Measurements from ENCODE around the gene CYBA.

Gene CYBA

DNA sequence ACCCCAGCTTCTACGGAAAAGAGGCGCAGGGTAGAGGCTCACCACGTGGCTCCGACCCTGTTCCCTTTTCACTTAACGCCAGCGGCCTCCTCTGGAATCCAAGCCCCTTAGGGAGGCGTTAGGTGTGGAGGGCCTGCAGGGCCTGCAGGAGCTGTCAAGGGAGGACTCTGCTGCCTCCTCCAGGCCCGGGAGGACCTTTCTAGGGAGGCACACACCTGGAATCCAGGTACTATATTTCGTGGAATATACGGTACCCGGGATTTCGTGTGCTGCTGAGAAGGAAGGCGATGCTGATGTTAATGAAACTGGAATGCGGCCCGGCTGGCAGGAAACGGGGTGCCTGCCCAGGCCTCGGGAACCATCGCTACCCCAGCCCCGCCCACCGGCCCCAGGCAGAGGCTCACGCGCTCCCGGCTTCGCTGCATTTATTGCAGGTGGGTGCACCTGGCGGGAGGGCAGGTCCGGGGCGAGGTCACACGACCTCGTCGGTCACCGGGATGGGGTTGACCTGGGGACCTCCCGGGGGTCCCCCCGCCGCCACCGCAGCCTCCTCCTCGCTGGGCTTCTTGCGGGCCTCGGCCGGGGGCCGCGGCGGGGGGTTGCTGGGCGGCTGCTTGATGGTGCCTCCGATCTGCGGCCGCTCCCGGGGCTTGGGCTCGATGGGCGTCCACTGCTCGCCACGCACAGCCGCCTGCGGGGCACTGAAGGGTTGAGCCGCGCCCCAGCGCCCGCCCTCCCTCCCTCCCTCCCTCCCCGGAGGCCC is 7.8 kb downstream of the CYBA start:
- no peak for DNase-seq

DNA sequence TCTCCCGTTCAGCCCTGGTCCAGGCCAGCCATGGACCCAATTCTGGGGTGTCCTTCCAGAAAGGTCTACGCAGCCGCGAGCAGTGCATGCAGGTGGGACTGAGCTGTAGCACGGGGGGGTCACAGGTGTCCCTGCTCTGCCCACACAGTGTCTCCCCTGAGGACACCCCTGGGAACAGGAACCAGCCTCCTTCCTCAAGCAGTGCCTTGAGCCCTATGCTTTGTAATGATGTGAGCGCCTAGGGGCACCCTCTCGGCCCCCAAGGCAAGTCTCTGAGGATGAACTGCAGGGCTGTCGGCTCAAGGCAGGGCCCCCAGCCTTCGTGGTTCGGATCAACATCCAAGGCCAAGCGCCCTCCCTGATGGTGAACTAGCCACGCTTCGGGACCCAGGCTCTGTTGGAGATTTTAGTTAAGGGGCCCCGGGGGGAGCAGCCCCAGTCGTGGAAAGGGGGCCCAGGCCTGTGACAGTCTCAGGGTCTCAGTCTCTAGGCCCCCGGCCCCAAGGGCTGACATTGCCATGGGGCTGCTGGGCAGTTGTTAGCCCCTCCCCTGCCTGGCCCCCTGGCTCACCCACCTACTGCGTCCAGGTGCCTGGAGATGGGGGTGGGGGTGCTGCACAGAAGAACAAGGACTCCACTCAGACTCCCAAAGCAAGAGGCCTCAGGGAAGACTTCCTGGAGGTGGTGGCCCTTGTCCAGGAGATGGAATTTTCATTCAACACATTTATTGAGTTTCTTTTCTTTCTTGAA is 10.2 kb downstream of the CYBA start:
- no peak for DNase-seq

DNA sequence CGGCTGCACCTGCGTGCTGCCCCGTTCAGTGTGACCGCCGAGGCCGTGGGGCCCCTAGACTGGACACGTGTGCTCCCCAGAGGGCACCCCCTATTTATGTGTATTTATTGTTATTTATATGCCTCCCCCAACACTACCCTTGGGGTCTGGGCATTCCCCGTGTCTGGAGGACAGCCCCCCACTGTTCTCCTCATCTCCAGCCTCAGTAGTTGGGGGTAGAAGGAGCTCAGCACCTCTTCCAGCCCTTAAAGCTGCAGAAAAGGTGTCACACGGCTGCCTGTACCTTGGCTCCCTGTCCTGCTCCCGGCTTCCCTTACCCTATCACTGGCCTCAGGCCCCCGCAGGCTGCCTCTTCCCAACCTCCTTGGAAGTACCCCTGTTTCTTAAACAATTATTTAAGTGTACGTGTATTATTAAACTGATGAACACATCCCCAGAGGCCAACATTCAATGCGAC is 10.8 kb downstream of the CYBA start:
- no peak for DNase-seq

DNA sequence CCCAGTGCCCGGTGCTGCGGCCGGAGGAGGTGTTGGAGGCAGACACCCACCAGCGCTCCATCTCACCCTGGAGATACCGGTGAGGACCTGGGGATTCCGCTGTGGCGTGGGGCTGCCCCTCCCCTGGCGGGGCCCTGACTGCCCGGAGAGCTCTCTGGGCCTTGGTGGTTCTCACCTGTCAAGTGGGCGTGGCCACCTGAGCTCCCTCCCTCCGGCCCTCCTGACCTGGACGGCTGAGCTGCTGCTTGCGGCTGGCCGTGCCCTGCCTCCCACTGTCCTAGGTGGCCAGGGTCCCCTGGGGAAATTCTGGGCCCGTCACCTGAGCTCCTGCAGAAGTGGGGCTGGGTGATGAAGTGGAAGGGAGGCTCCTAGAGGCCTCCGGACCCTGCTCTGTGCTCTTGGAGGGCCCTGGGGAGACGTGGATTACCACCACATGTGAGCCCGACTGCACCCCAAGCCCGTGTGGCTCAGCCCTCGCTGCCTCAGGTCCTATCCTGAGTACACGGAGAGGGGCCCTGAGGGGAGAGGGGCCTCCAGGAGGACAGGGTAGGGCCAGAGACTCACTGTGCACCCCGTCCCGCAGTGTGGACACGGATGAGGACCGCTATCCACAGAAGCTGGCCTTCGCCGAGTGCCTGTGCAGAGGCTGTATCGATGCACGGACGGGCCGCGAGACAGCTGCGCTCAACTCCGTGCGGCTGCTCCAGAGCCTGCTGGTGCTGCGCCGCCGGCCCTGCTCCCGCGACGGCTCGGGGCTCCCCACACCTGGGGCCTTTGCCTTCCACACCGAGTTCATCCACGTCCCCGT is 11.4 kb downstream of the CYBA start:
- no peak for DNase-seq

DNA sequence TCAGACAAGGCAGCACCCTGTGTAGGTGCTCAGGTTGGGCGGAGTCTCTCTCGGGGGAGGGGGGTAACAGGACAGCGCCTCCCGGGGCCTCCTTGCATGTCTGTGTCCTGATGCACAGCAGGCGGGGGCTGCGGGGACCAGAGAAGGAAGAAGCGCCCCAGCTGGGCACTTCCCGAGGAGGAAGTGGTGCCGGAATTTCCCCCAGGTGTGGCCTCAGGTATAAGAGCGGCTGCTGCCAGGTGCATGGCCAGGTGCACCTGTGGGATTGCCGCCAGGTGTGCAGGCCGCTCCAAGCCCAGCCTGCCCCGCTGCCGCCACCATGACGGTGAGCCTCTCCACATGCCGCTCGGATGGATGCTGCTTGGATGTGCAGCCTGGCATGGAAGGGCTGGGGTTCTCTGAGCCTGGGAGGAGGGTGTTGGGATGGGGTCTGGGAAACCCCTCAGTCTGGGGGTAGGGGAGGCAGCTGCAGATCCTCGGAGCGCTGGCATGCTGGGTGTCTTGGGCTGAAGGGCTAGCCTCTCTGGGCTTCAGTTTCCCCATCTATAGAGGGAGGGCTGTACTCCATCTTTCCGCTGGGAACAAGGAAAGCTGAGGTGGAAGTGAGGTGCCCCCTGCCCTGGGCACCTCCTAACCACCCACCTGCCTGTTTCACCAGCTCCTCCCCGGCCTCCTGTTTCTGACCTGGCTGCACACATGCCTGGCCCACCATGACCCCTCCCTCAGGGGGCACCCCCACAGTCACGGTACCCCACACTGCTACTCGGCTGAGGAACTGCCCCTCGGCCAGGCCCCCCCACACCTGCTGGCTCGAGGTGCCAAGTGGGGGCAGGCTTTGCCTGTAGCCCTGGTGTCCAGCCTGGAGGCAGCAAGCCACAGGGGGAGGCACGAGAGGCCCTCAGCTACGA is 12.3 kb downstream of the CYBA start, which contains the start of gene IL17C:
IL17C (plus strand) TSS at position 250 of the 908 bp plus-strand sequence; CDS start at position 320, 70 bp downstream.
- DNase-seq: no peak

DNA sequence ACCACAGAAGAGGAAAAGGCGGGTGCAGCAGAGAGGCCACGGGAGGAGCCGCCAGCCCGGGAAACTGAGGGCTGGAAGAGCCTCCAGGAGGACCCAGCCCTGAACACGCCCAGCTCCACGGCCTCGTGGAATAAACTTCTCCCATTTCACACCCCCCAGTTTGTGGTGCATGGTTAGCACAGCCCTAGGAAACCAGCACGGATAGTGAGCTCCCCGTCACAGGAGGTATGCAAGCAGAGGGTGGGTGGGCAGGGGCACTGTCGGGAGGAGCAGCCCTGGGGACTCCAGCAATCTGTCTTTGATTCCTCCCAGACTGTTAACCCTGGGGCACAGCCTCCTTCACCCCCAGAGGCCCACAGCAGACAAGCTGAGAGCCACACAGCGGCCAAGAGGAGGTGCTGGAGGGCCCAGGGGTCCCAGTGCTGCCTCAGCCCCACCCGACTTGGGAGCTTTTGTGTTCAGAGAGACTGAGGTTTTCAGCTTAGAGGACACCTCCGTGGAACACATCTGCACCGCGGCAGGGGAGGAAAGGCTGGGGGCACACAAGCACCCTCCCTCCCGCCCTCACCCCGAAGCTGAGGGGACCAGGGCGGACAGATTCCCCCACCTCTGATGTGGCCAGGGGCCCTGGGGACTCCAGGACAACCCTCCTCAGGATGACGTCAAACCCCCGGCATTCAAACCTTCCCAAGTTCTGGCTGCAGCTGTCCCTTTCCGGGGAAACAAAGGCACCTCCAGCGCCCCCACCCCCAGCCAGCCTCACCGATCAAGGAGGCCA is 14.2 kb downstream of the CYBA start:
- DNase-seq: no peak

DNA sequence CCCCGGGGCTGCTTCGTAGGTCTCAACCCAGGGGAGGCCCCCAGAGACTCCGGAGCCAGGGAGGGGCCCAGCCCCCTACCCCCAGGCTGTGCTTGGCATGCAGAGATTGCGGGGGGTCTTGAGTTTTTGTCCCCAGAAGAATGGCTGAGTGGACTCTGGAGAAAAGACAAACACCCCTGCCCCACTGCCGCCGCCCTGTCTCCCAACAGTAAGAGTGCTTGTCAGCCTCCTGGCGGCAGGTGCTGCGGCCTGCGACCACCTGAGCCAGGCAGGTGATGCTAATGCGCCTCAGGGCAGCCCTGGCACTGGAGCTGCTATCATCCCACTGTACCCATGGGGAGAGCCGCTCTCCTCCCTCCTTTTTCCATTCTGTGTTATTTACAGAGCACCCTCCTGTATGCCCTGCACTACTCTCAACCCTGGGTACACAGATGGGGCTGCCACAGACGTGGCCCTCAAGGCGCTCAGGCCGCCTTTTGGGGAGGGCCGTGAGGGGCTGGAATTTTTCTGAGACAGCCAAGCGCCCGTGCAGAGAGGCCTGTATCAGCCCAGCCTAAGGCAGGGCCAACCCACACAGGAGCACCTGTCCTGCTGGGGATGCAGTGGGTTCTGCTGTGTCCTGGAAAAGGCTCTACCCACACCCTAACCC is 15.1 kb downstream of the CYBA start:
- DNase-seq: no peak

DNA sequence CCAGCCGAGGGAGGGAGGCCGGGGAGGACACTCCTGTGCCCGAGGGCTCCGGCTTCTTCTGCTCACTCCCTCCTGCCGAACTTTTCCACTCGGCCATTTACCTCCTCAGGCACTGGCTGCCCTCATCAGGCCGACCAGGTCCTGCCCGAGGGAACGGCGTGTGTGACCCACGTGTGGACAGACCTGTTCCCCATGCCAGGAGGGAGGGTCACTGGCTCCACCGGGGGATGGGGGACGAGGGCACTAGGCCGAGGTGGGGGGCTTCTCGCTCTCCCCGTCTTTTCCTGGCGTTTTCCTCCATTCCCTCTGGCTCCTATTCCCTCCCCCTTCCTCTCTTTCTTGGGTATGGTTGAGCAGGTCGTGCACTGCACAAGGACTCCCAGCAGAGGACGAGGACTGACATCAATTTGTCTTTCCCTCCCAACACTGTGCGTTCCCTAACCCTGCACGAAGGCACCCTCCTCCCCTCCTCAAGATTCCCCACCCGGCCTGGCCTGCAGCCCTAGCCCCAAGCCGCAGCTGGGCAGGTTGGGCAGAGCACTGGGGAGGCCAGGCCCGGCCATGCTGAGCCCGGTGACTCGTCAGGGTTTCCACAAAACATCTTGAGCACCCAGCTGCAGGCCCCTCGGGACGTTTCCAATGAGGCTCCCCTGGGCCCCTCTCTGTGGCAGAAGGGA is 15.7 kb downstream of the CYBA start:
- DNase-seq: no peak

DNA sequence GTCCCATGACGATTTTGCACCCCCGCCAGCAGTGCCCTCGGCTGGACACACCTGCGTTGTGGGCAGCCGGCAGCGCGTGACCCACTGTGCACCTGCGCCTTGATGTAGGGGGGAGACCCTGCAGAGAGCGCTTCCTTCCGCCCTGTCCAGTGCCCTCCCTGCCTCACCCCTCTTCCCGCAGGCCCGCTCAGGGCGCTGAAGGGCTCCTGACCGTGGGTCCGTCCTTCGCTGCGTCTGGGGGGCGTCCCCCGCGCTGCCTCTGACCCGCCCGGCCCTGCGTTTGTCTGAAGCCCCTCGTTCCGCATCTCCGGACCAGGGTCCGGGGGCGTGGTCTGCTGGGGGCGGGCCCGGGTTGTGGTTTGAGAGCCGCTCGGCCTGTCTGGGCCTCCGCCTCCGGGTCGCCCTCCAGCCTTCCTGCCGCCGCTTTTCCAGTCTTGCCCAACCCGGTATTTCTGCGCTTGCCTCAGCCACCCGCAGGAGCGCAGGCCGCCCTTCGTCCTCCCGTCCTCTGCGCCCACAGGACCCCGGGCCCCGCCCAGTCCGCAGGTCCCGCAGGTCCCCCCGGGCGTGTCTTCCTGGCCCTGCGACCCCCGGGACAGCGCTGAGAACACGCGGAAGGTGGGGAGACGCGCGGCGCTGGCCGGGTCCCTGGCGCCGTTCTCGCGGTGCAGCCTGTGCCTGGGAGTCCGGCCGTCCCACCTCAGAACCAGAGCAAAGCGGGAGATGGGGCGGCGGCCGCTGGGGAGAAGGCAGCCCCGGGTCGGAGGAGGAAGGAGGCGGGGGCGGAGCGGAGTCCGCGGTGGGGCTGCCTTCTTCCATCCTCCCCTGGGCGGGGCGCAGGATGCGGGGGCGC is 16.5 kb downstream of the CYBA start:
- DNase-seq: peak; percentile 39 to 48

DNA sequence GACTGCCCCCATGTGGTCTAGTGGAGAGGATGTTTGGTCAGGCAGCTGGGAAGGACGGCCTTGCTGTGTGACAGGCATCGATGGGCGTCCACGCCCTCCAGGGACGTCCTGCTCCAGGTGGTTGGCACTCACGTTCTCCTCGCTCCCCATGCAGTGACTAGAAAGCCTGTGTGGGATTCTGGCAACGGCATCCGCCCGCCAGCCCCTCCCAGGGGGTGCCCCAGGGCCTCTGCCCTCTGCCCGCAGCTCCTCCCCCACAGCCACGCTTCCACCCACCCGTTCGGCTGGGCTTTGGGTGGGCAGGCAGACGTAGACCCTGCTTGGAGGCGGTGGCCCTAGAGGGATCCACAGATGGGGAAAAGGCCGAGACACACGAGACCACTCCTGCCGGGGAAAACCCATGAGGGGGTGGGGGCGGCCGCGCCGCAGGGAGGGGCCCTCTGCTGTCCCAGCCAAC is 17.1 kb downstream of the CYBA start:
- peak; percentile 40 to 53 for DNase-seq

DNA sequence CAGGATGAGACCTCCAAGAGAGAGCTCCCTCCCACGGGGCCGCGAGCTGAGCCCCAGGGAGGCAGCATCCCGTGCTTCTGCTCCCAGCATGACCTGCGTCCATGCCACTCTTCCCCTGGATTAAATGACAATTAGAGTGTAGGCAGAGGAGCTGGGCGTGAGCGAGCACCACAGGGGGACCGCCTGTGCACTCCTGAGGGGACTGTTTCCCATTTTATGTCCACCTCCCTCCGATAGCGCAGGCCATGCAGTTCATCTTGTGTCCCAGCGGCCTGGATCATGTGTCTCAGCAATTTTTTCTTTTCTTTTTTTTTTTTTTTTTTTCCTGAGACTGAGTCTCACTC is 18.3 kb downstream of the CYBA start:
- DNase-seq: no peak

DNA sequence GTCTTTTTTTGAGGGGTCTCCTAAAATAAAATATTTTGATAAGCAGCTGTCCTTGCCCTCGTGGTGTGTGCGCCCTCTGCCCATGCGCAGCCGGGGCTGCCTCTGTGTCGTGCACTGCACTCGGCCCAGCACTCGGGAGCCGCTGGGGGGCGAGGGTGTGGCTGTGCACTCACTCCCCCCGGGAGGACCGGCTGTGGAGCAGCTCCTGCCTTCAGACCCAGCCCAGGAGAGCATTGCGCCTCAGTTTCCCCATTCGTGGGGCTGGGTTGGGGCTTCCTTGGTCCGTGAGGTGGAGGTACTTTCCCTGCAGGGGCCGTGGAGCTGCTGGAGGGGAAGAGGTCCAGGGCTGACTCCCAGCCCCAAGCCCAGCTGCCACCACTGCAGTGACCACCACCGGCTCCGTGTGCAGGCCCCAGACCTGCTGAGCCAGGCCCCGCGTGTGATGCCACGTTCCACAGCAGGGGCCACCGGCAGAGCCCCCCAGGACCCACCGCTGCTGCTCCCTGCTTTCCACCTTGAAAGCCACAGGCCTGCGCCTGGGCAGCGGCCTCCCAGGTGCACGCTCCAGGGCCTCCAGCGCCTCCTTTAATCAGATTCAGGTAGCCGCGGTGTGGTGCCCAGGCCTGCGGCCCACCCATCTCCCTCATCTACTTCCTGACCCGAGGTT is 18.8 kb downstream of the CYBA start:
- DNase-seq: no peak

DNA sequence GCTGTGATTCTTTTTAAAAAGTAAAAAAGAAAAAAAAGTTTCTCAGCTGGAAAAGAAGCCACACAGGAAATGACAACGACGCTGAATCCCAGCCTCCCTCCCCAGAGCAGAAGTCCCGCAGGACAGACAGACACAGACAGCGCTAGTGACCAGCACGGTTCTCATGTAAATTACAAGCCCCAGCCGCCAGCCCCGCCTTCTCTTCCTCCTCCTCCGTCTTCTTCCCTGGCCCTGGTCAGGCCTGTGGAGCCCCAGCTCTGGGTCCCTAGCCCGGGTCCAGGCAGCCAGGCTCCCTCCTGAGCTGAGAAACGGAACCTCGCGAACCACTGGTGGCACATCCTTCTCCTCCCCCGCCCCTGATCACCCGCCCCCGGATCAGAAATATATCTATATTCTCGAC is 19.5 kb downstream of the CYBA start:
- DNase-seq: no peak

DNA sequence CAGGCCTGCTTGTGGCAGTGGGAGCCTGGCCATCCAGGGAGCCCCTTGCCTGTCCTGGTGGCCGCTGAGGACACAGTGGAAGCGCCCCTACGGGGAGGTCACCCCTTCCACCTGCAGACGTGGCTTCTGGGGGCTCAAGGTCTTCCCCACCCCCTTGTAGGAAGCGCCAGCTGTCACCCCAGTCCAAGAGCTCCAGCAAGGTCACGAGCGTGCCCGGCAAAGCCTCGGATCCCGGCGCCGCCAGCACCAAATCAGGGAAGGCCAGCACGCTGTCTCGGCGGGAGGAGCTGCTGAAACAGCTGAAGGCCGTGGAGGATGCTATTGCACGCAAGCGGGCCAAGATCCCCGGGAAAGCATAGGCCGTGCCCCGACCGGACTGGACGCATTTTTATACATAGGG is 19.9 kb downstream of the CYBA start:
- DNase-seq: no peak

DNA sequence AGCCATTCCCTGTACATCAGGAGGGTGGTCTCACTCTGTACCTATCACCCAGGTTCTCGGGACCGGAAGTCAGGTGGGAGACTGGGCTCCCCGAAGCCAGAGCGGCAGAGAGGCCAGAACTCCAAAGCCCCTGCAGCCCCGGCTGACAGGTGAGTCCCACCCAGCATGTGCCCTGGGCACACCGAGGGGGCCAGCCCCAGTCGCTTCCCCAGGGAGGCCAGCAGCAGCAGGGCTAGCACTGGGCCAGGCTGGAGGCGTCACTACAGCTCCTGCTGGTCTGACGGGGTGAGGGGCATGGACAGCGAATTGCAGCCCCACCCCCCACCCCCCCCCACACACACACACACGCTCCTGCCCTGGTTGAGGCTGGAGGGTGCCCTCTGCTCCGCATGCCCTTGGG is 20.4 kb downstream of the CYBA start:
- no peak for DNase-seq

DNA sequence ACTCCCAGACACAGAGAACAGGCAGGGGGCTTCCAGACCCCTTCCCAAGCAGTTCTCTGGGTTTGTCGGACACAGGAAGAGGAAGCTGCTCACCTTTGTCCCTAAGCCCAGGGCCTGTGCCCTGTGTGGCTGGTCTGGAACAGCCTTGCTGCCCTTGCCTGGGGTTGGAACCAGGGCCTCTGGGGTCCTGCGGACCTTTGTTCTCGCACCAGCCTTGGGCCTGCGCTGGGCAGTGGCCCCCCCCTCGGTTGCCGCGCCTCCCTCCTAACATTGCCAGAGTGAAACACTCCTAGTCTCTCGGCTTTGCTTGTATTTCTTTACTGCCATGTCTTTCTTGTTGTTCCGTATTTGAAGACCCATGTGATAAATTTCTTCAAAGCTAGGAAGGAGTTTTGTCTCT is 21.0 kb downstream of the CYBA start:
- no peak for DNase-seq

DNA sequence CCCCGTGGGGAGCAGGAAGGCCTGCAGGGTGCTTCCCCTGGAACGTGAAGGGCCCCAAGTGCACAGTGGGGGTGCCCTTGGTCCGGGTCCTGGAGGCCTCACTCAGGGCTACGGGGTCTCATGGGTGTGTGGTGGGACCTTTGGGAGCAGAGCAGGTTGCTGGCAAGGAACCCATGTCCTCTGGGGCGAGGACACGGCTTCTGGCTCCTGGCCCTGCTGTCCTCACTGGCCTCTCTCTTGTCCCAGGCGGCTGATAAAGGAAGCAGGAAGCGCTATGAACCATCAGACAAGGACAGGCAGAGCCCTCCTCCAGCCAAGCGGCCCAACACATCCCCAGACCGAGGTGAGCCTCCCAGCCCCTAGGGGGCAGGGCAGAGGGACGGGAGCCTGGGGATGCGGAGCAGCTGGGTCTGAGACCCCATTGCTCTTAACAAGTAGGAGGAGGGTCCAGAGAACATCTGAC is 22.3 kb downstream of the CYBA start:
- DNase-seq: no peak

DNA sequence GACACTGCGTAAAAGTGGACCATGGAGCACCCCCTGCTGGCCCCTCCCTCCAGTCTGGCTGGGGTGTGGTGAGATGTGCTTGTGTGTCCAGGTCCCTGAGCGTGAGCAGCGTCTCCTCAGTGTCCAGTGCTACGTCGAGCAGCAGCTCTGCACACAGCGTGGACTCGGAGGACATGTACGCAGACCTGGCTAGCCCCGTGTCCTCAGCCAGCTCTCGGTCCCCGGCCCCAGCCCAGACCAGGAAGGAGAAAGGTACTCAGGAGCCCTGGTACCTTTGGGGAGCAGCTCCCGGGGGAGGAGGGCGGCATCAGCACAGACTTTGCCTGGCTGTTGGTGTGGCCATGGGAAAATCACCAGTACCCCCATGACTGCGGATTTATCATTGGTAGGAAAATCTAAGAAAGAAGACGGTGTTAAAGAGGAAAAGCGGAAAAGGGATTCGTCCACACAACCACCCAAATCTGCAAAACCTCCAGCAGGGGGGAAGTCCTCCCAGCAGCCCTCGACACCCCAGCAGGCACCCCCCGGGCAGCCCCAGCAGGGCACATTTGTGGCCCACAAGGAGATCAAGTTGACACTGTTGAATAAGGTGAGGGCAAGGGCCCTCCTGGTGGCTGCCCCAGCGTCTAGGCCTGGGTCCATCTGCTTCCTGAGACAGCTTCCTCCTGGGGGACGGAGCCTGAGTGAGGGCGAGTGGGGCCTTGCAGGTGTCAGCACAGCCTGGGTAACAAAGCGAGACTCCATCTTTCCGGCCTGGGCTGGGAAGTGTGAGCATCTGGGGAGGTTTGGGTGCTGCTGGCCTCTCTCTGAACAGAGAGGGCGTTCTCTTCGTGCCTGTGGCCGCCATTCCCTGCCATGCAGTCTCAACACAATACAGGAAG is 23.1 kb downstream of the CYBA start:
- DNase-seq: no peak
